K562 (cell line): ENCODE results near the gene ALG14. TPM values are rescaled to one million over a fixed set of nuclear protein-coding genes. Genes with fewer than 3 reads are reported as not detected.

Source experiments
- BCOR ChIP-seq: fragments of 450-650 bp; IDR thresholded peaks from 2 replicates; pipeline ENCODE4 v1.6.1; 2016
- CHD1 ChIP-seq: fragments of 200-600 bp; sonication (generic); IDR thresholded peaks from one replicate; pipeline ENCODE4 v1.6.1; 2012; ENCODE audit warnings: mild to moderate bottlenecking, moderate library complexity, low read length, inconsistent platforms
- DDX20 ChIP-seq: fragments of 450-650 bp; IDR thresholded peaks from 2 replicates; pipeline ENCODE4 v1.6.1; 2016; ENCODE audit warnings: missing genetic modification characterization, low read depth, mild to moderate bottlenecking, missing compliant biosample characterization, moderate library complexity
- HDAC2 ChIP-seq: fragments of 450-650 bp; IDR thresholded peaks from 2 replicates; pipeline ENCODE4 v1.6.1; 2016; ENCODE audit warnings: mild to moderate bottlenecking
- HDAC8 ChIP-seq: fragments of 450-650 bp; IDR thresholded peaks from 2 replicates; pipeline ENCODE4 v1.6.1; 2016; ENCODE audit warnings: mild to moderate bottlenecking, missing genetic modification characterization, moderate library complexity, missing compliant biosample characterization
- KDM5B ChIP-seq: fragments of 200-600 bp; sonication (generic); IDR thresholded peaks from 2 replicates; pipeline ENCODE4 v1.6.1; 2012; ENCODE audit warnings: low read depth, mild to moderate bottlenecking, moderate library complexity, low read length, control low read depth, inconsistent platforms; ENCODE audit not compliant: insufficient replicate concordance
- MCM3 ChIP-seq: fragments of 450-650 bp; IDR thresholded peaks from 2 replicates; pipeline ENCODE4 v1.6.1; 2016
- NCOA1 ChIP-seq: fragments of 450-650 bp; IDR thresholded peaks from 2 replicates; pipeline ENCODE4 v1.6.1; 2016; ENCODE audit warnings: low read depth
- NFATC3 ChIP-seq: fragments of 450-650 bp; IDR thresholded peaks from 2 replicates; pipeline ENCODE4 v1.6.1; 2017; ENCODE audit warnings: mild to moderate bottlenecking
- SETDB1 ChIP-seq: IDR thresholded peaks from one replicate; pipeline ENCODE4 v1.6.1; 2012; ENCODE audit warnings: low read length, control low read depth, inconsistent platforms
- SMAD3 ChIP-seq: fragments of 450-650 bp; formaldehyde crosslinking; conservative IDR thresholded peaks from 2 replicates; pipeline ENCODE4 v1.4.0; 2020; ENCODE audit warnings: mild to moderate bottlenecking
- SMAD4 ChIP-seq: fragments of 250-450 bp; sonication (Bioruptor Pico); conservative IDR thresholded peaks from 2 replicates; pipeline ENCODE4 v1.8.0; 2021; ENCODE audit warnings: inconsistent platforms, mild to moderate bottlenecking, moderate library complexity
- SRSF3 ChIP-seq: fragments of 200-400 bp; formaldehyde crosslinking; IDR thresholded peaks from 2 replicates; pipeline ENCODE4 v1.6.1; 2016; ENCODE audit warnings: mild to moderate bottlenecking, low read length, moderate library complexity; ENCODE audit not compliant: insufficient read depth
- ZC3H11A ChIP-seq: IDR thresholded peaks from 2 replicates; pipeline ENCODE4 v1.6.1; 2012; ENCODE audit warnings: low read depth, low read length, improper control_type of control experiment
- ZNF133 ChIP-seq: fragments of 250-450 bp; sonication (Bioruptor Pico); IDR thresholded peaks from 2 replicates; pipeline ENCODE4 v1.4.0; 2020; ENCODE audit warnings: mild to moderate bottlenecking
- ZNF263 ChIP-seq: sonication (generic); formaldehyde crosslinking; IDR thresholded peaks from 2 replicates; pipeline ENCODE4 v1.8.0; 2022; ENCODE audit warnings: mild to moderate bottlenecking, missing genetic modification reagents, borderline replicate concordance
- ZNF347 ChIP-seq: fragments of 450-650 bp; formaldehyde crosslinking; IDR thresholded peaks from 2 replicates; pipeline ENCODE4 v1.4.0; 2020; ENCODE audit warnings: low read depth, mild to moderate bottlenecking, moderate library complexity
- ZNF668 ChIP-seq: fragments of 250-450 bp; sonication (Bioruptor Pico); IDR thresholded peaks from 2 replicates; pipeline ENCODE4 v1.8.0; 2022; ENCODE audit warnings: mild to moderate bottlenecking, inconsistent platforms
- polyA plus RNA-seq, 8 experiments: library from polyadenylated mRNA; depleted of rRNA in 4 of 8; stranded (reverse) in 5 of 8; unstranded in 3 of 8; fragments of >200 nt; fragmentation: Nextera tagmentation in 2 of 8; fragmentation: Illumina TruSeq in 1 of 8; extraction: Ambion mirVana in 2 of 8; extraction: Trizol in 1 of 8; gene quantifications; 2 replicates each; pipeline versions ENCODE4 v1.2.1 to v1.2.3, GENCODE V29; 2011 to 2014; ENCODE audit warnings: inconsistent platforms in 1 of 8, missing spikeins in 1 of 8
- total RNA-seq, 7 experiments: library from RNA; depleted of rRNA in 6 of 7; stranded (reverse); fragments of >200 nt in 6 of 7; fragmentation: Illumina TruSeq in 2 of 7; extraction: Trizol in 2 of 7; gene quantifications; 2 replicates each; pipeline versions ENCODE4 v1.2.1 to v1.2.3, GENCODE V29; 2011 to 2021; ENCODE audit warnings: low replicate concordance in 1 of 7
- TF ChIP-seq, protein P1 (sequence below): sonication (generic); formaldehyde crosslinking; IDR thresholded peaks from 2 replicates; pipeline ENCODE4 v1.8.0; 2023; ENCODE audit warnings: mild to moderate bottlenecking, missing genetic modification reagents
- TF ChIP-seq, protein P2 (sequence below), 2 experiments: fragments of 450-650 bp in 1 of 2; sonication (generic) in 1 of 2; formaldehyde crosslinking; conservative IDR thresholded peaks; 2 replicates each; pipeline versions ENCODE4 v1.4.0 to v1.8.1; 2020 to 2022; ENCODE audit warnings: mild to moderate bottlenecking in 1 of 2, missing genetic modification reagents in 1 of 2
- TF ChIP-seq, protein P3 (sequence below): fragments of 200-800 bp; sonication (Bioruptor generic); IDR thresholded peaks from 2 replicates; pipeline ENCODE4 v1.6.1; 2017; ENCODE audit warnings: missing genetic modification characterization, missing compliant biosample characterization
- TF ChIP-seq, protein P4 (sequence below), 2 experiments: IDR thresholded peaks; 2 replicates each; pipeline ENCODE4 v1.6.1; 2011; ENCODE audit warnings: borderline replicate concordance in 1 of 2, control low read depth in 1 of 2, low read depth in 1 of 2, low read length in 1 of 2, mild to moderate bottlenecking in 1 of 2, mixed read lengths in 1 of 2, moderate library complexity in 1 of 2; ENCODE audit not compliant: insufficient read depth in 1 of 2, insufficient read length in 1 of 2, poor library complexity in 1 of 2, severe bottlenecking in 1 of 2; ENCODE audit errors: extremely low read depth in 1 of 2

The ALG14 gene
- total and polyA plus RNA-seq, 9 of the 15 experiments (the other 6 are each of a cell fraction or from before 2014, with no cell fraction given), result 2.8 to 16.2 (median 4.9) TPM

DNA sequence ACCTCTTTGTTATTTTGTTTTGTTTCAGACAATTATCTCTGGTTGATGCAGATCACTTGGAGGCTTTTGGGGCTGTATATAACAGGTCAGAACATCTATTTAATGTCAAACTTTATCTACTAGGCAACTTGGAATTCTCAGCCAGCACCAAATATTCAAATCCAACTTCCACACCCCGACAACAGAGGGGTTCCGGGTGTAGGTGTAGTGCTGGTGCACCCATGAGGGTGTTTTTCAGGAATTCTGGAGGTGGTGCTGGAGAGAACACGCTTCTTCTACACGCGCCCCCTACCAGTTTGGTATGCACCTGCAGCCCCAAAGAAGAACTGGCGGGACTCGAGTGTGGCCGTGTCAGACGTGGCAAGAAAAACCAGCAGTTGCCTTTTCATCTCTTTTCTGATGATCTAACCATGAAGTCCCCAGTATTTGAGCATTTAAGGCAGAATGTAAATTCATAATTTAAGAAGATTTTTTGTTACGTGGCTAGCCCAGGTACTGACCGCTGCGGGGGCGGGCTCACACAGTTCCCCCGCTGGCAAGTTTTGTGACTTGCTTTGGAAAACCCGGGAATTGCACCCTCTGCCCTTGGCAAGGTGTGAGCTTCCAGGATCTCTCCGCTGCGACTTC, 43.9 kb upstream of the ALG14 start (continued):
- TF ChIP-seq NFATC3, result no peak
- no peak for TF ChIP-seq SRSF3
- TF ChIP-seq SMAD3 (CRISPR knock-in tag), result no peak
- 0 out of 2 replicates have a peak, but pooled peaks have one; percentile 12 for TF ChIP-seq BCOR
- TF ChIP-seq ZNF263 (CRISPR knock-in tag), result no peak
- peak; percentile 43; the same call in 1 of the 2 replicates for TF ChIP-seq HDAC2
- no peak for TF ChIP-seq KDM5B
- no peak for TF ChIP-seq SMAD4 (CRISPR knock-in tag)
- no peak for TF ChIP-seq NCOA1
- TF ChIP-seq, protein P1, sequence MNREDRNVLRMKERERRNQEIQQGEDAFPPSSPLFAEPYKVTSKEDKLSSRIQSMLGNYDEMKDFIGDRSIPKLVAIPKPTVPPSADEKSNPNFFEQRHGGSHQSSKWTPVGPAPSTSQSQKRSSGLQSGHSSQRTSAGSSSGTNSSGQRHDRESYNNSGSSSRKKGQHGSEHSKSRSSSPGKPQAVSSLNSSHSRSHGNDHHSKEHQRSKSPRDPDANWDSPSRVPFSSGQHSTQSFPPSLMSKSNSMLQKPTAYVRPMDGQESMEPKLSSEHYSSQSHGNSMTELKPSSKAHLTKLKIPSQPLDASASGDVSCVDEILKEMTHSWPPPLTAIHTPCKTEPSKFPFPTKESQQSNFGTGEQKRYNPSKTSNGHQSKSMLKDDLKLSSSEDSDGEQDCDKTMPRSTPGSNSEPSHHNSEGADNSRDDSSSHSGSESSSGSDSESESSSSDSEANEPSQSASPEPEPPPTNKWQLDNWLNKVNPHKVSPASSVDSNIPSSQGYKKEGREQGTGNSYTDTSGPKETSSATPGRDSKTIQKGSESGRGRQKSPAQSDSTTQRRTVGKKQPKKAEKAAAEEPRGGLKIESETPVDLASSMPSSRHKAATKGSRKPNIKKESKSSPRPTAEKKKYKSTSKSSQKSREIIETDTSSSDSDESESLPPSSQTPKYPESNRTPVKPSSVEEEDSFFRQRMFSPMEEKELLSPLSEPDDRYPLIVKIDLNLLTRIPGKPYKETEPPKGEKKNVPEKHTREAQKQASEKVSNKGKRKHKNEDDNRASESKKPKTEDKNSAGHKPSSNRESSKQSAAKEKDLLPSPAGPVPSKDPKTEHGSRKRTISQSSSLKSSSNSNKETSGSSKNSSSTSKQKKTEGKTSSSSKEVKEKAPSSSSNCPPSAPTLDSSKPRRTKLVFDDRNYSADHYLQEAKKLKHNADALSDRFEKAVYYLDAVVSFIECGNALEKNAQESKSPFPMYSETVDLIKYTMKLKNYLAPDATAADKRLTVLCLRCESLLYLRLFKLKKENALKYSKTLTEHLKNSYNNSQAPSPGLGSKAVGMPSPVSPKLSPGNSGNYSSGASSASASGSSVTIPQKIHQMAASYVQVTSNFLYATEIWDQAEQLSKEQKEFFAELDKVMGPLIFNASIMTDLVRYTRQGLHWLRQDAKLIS (CRISPR knock-in tag), result no peak
- TF ChIP-seq SETDB1, result no peak
- TF ChIP-seq, protein P2, sequence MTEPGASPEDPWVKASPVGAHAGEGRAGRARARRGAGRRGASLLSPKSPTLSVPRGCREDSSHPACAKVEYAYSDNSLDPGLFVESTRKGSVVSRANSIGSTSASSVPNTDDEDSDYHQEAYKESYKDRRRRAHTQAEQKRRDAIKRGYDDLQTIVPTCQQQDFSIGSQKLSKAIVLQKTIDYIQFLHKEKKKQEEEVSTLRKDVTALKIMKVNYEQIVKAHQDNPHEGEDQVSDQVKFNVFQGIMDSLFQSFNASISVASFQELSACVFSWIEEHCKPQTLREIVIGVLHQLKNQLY (CRISPR knock-in tag; conservative IDR thresholded peaks at IDR 0.05), result no peak
- TF ChIP-seq, protein P3, sequence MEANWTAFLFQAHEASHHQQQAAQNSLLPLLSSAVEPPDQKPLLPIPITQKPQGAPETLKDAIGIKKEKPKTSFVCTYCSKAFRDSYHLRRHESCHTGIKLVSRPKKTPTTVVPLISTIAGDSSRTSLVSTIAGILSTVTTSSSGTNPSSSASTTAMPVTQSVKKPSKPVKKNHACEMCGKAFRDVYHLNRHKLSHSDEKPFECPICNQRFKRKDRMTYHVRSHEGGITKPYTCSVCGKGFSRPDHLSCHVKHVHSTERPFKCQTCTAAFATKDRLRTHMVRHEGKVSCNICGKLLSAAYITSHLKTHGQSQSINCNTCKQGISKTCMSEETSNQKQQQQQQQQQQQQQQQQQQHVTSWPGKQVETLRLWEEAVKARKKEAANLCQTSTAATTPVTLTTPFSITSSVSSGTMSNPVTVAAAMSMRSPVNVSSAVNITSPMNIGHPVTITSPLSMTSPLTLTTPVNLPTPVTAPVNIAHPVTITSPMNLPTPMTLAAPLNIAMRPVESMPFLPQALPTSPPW (CRISPR knock-in tag), result no peak
- TF ChIP-seq, protein P4, sequence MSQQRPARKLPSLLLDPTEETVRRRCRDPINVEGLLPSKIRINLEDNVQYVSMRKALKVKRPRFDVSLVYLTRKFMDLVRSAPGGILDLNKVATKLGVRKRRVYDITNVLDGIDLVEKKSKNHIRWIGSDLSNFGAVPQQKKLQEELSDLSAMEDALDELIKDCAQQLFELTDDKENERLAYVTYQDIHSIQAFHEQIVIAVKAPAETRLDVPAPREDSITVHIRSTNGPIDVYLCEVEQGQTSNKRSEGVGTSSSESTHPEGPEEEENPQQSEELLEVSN (IDR thresholded peaks at IDR 0.05; ENCODE audit: borderline replicate concordance in 1 of 2, extremely low read depth in 1 of 2, insufficient read depth in 1 of 2, insufficient read length in 1 of 2, low read depth in 1 of 2, low read length in 1 of 2, poor library complexity in 1 of 2, severe bottlenecking in 1 of 2), result peak in 1 of 2 experiments; percentile 67
- no peak for TF ChIP-seq CHD1
- TF ChIP-seq DDX20 (tag), result no peak
- TF ChIP-seq MCM3, result no peak
- no peak for TF ChIP-seq ZNF347 (CRISPR knock-in tag)
- TF ChIP-seq ZNF668 (CRISPR knock-in tag), result no peak
- TF ChIP-seq HDAC8 (tag), result no peak
- no peak for TF ChIP-seq ZNF133 (CRISPR knock-in tag)
- TF ChIP-seq ZC3H11A, result no peak
